ENCODE results near the gene DYNLRB1. TPM values are rescaled to one million over a fixed set of nuclear protein-coding genes. Genes with fewer than 3 reads are reported as not detected.

DYNLRB1 gene
- total and polyA plus RNA-seq, 2 donors (not counting 1 experiment from before 2014, with no cell fraction given), result 55.3 to 120 TPM

GRCh38 chr20:34522969-34523871 lies 7.0 kb downstream of the DYNLRB1 start:
- Histone ChIP-seq H3K9ac (ENCODE audit: low read length) (no peak overlapping the region), H3K27ac (ENCODE audit: low read length in 2 of 2) (no peak overlapping the region), H2AFZ (ENCODE audit: insufficient read depth, low read depth, low read length, poor library complexity, severe bottlenecking) (no peak overlapping the region), H3K4me1 (ENCODE audit: control insufficient read depth in 2 of 2, insufficient read depth in 2 of 2, low read length in 2 of 2) (peaks cover 3 to 6% of the 10 kb centered on the region in 2 donors), H3K27me3 (replicated peaks in 1 of 4; ENCODE audit: control extremely low read depth in 1 of 4, control insufficient read depth in 3 of 4, insufficient read depth in 4 of 4, low read length in 3 of 4) (no peaks in the 10 kb centered on the region), H3K4me3 (ENCODE audit: control extremely low read depth in 1 of 5, extremely low read depth in 1 of 5, insufficient read depth in 1 of 5, low read depth in 2 of 5, low read length in 4 of 5) (no peak overlapping the region), H3K9me3 (ENCODE audit: control extremely low read depth in 1 of 3, control insufficient read depth in 2 of 3, insufficient read depth in 1 of 3, low read length in 2 of 3) (no peaks in the 10 kb centered on the region), H3K79me2 (ENCODE audit: control insufficient read depth, insufficient read depth, low read length) (peaks cover 95% of the 10 kb centered on the region), H4K20me1 (ENCODE audit: control insufficient read depth, insufficient read depth, low read length, poor library complexity, severe bottlenecking) (peaks cover 69% of the 10 kb centered on the region), H3K4me2 (replicated peaks; ENCODE audit: low read depth, low read length, poor library complexity, severe bottlenecking) (no peak overlapping the region), H3K36me3 (replicated peaks in 1 of 2; ENCODE audit: control extremely low read depth in 1 of 2, control insufficient read depth in 1 of 2, extremely low read depth in 1 of 2, insufficient read depth in 2 of 2, low read length in 1 of 2) (peaks cover 6 to 39% of the 10 kb centered on the region in 2 experiments)
- no peak overlapping the region for H3K4me3 Mint-ChIP-seq
- H3K4me1 Mint-ChIP-seq, result peaks cover 33% of the 10 kb centered on the region
- WGBS (ENCODE audit: insufficient coverage), result 80% methylated on average over 13 of the region's 17 CpGs
- H3K9me3 Mint-ChIP-seq (ENCODE audit: insufficient read depth), result no peaks in the 10 kb centered on the region
- DNase-seq (peak; percentile 61), ATAC-seq (ENCODE audit: low read depth) (peak; percentile 45)
- no peak overlapping the region for H3K27ac Mint-ChIP-seq
- TF ChIP-seq CTCF (IDR thresholded peaks at IDR 0.05), result peak; percentile 46
- no peak for TF ChIP-seq EZH2 (IDR thresholded peaks at IDR 0.05; ENCODE audit: borderline replicate concordance, insufficient read depth, low read depth, low read length, poor library complexity, severe bottlenecking)
- H3K27me3 Mint-ChIP-seq, result no peaks in the 10 kb centered on the region
- POLR2A ChIA-PET, result no interaction called here
- intact Hi-C loops (cut with micrococcal nuclease), result loop anchor here (1.0 kb wide), 1 partner anchor 211 kb away; no protein-coding TSS in a partner anchor
- CTCF ChIA-PET, result interaction anchor here (0.9 to 5.8 kb wide), 7 partner anchors 9 to 343 kb away, joined by 3 to 49 read pairs (median 4); no protein-coding TSS in a partner anchor

GRCh38 chr20:34524426-34524825 lies 8.2 kb downstream of the DYNLRB1 start:
- Histone ChIP-seq H3K4me1 (ENCODE audit: control insufficient read depth in 2 of 2, insufficient read depth in 2 of 2, low read length in 2 of 2) (peaks cover 0 to 6% of the 10 kb centered on the region in 2 donors), H3K27ac (ENCODE audit: low read length in 2 of 2) (no peak overlapping the region), H3K4me3 (ENCODE audit: control extremely low read depth in 1 of 5, extremely low read depth in 1 of 5, insufficient read depth in 1 of 5, low read depth in 2 of 5, low read length in 4 of 5) (no peak overlapping the region), H3K9ac (ENCODE audit: low read length) (no peak overlapping the region), H2AFZ (ENCODE audit: insufficient read depth, low read depth, low read length, poor library complexity, severe bottlenecking) (no peak overlapping the region), H4K20me1 (ENCODE audit: control insufficient read depth, insufficient read depth, low read length, poor library complexity, severe bottlenecking) (peaks cover 74% of the 10 kb centered on the region), H3K9me3 (ENCODE audit: control extremely low read depth in 1 of 3, control insufficient read depth in 2 of 3, insufficient read depth in 1 of 3, low read length in 2 of 3) (no peaks in the 10 kb centered on the region), H3K79me2 (ENCODE audit: control insufficient read depth, insufficient read depth, low read length) (peaks cover 87% of the 10 kb centered on the region), H3K27me3 (replicated peaks in 1 of 4; ENCODE audit: control extremely low read depth in 1 of 4, control insufficient read depth in 3 of 4, insufficient read depth in 4 of 4, low read length in 3 of 4) (no peaks in the 10 kb centered on the region), H3K4me2 (replicated peaks; ENCODE audit: low read depth, low read length, poor library complexity, severe bottlenecking) (no peak overlapping the region), H3K36me3 (replicated peaks in 1 of 2; ENCODE audit: control extremely low read depth in 1 of 2, control insufficient read depth in 1 of 2, extremely low read depth in 1 of 2, insufficient read depth in 2 of 2, low read length in 1 of 2) (peaks cover 6 to 50% of the 10 kb centered on the region in 2 experiments)
- Mint-ChIP-seq H3K27ac (no peak overlapping the region), H3K4me1 (peaks cover 24% of the 10 kb centered on the region), H3K4me3 (no peak overlapping the region), H3K27me3 (no peaks in the 10 kb centered on the region), H3K9me3 (ENCODE audit: insufficient read depth) (no peaks in the 10 kb centered on the region)
- intact Hi-C loops (cut with micrococcal nuclease), result no loop called here
- 98% methylated on average over 11 of the region's 11 CpGs for WGBS (ENCODE audit: insufficient coverage)
- CTCF ChIA-PET, result interaction anchor here (1.3 to 5.8 kb wide), 2 partner anchors 183 to 212 kb away, joined by 5 to 49 read pairs; no protein-coding TSS in a partner anchor
- ATAC-seq (ENCODE audit: low read depth) (no peak), DNase-seq (no peak)
- POLR2A ChIA-PET, result no interaction called here
- TF ChIP-seq EZH2 (IDR thresholded peaks at IDR 0.05; ENCODE audit: borderline replicate concordance, insufficient read depth, low read depth, low read length, poor library complexity, severe bottlenecking) (no peak), CTCF (IDR thresholded peaks at IDR 0.05) (no peak)

All from B cell (primary cell).